Measurements from ENCODE around the gene VPS13D. TPM values are rescaled to one million over a fixed set of nuclear protein-coding genes. Genes with fewer than 3 reads are reported as not detected.

VPS13D gene
- total RNA-seq, 1 experiment from 2014 or later, result 20.2 TPM

DNA sequence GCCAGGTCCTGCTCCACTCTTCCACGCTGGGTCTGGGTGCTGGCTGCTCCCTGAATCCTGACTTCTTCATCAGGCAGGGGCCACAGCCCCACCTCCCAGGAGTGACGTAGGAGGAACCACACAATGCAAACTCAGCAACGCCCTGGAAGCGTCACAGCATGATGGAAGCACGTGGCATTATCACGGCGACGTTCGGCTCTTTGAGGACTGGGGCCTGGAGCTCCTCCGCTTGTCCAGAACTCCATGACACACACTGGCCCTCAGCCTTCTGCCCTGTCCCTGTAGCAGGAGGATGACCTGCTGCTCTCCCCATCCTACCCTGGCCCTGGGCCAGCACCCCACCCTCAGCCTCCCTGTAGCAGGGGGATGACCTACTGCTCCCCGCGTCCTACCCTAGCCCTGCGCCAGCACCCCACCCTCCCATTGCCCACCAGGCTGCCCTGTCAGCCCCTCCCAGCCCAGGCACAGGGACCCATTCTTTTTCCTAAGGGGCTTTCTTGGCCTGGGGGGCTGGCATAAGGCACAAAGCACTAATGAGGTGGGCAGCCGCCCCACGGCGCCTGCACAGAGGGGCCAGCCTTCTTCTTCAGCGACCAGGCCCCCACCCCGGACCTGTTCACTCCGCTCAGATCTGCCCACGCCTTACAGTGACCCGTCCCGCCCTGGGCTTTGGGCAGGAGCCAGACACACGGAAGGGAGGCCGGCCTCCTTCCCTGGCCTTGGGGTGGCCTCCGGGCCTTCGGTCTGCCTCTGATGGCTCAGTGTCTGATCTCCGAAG lies 322.5 kb downstream of the VPS13D start:
- H3T11ph ChIP-seq (ENCODE audit: low read length), result no peak overlapping the region
- H2BK5ac ChIP-seq (ENCODE audit: insufficient read length, low read length), result no peak overlapping the region
- H4K91ac ChIP-seq (ENCODE audit: insufficient read length, low read depth, low read length), result no peak overlapping the region
- Mint-ChIP-seq H3K4me3 (no peak overlapping the region), H3K36me3 (ENCODE audit: insufficient read depth in 1 of 3, low read depth in 3 of 3) (peaks cover under 1 to 13% (median 3%) of the 10 kb centered on the region in 3 experiments; a peak in 6 of 7 replicates), H3K4me1 (peaks cover 19 to 34% of the 10 kb centered on the region in 2 experiments), H3K27me3 (ENCODE audit: low read depth) (no peaks in the 10 kb centered on the region; the same call in none of the 2 replicates), H3K27ac (no peak overlapping the region; a peak in 1 of 7 replicates), H3K9me3 (peaks cover 8 to 9% of the 10 kb centered on the region in 2 experiments)
- no peak overlapping the region for H3K23ac ChIP-seq (ENCODE audit: insufficient read length, low read depth, low read length)
- no peaks in the 10 kb centered on the region for H3K27me3 ChIP-seq (ENCODE audit: insufficient read depth, low read length)
- no peak for DNase-seq
- no peaks in the 10 kb centered on the region for H4K20me1 ChIP-seq (ENCODE audit: control insufficient read depth, insufficient read depth, insufficient read length)
- no peak overlapping the region for H3K4ac ChIP-seq (ENCODE audit: low read depth, low read length)
- H2AK5ac ChIP-seq (ENCODE audit: insufficient read length, low read length), result no peak overlapping the region
- H3K4me2 ChIP-seq (ENCODE audit: insufficient read depth, insufficient read length, low read length), result no peak overlapping the region
- no peaks in the 10 kb centered on the region for H3K79me2 ChIP-seq (ENCODE audit: insufficient read depth, low read length)
- H2AFZ ChIP-seq (ENCODE audit: low read length), result no peak overlapping the region
- H3K27ac ChIP-seq (ENCODE audit: insufficient read length, low read depth, low read length), result no peak overlapping the region
- H4K8ac ChIP-seq (replicated peaks; ENCODE audit: insufficient read length, low read depth, low read length), result no peak overlapping the region
- no peak overlapping the region for H2BK15ac ChIP-seq (ENCODE audit: low read depth, low read length)
- no peaks in the 10 kb centered on the region for H3K79me1 ChIP-seq (ENCODE audit: insufficient read depth, low read depth, low read length, poor library complexity, severe bottlenecking)
- H2BK12ac ChIP-seq (ENCODE audit: insufficient read length, low read depth, low read length), result no peak overlapping the region
- H3K18ac ChIP-seq (ENCODE audit: insufficient read length, low read depth, low read length), result no peak overlapping the region
- no peak overlapping the region for H3K14ac ChIP-seq (ENCODE audit: insufficient read depth, low read length)
- no peak overlapping the region for H3K56ac ChIP-seq (ENCODE audit: insufficient read length, low read depth, low read length)
- TF ChIP-seq, protein P1, sequence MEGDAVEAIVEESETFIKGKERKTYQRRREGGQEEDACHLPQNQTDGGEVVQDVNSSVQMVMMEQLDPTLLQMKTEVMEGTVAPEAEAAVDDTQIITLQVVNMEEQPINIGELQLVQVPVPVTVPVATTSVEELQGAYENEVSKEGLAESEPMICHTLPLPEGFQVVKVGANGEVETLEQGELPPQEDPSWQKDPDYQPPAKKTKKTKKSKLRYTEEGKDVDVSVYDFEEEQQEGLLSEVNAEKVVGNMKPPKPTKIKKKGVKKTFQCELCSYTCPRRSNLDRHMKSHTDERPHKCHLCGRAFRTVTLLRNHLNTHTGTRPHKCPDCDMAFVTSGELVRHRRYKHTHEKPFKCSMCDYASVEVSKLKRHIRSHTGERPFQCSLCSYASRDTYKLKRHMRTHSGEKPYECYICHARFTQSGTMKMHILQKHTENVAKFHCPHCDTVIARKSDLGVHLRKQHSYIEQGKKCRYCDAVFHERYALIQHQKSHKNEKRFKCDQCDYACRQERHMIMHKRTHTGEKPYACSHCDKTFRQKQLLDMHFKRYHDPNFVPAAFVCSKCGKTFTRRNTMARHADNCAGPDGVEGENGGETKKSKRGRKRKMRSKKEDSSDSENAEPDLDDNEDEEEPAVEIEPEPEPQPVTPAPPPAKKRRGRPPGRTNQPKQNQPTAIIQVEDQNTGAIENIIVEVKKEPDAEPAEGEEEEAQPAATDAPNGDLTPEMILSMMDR (conservative IDR thresholded peaks at IDR 0.05), result no peak
- H2BK120ac ChIP-seq (ENCODE audit: low read depth, low read length, poor library complexity, severe bottlenecking), result no peak overlapping the region
- no CpG with 5 or more reads among the region's 27 CpGs for WGBS (ENCODE audit: extremely low coverage, insufficient read length, low lambda C conversion rate)
- H3K9ac ChIP-seq (ENCODE audit: extremely low read depth, insufficient read length, low read length), result no peak overlapping the region
- no peak overlapping the region for H2BK20ac ChIP-seq (ENCODE audit: low read depth, low read length, poor library complexity, severe bottlenecking)
- H3K9me3 ChIP-seq (ENCODE audit: control insufficient read depth, low read depth, low read length), result no peaks in the 10 kb centered on the region
- no peaks in the 10 kb centered on the region for H3K23me2 ChIP-seq (ENCODE audit: insufficient read length, low read depth, low read length, poor library complexity, severe bottlenecking)
- H4K5ac ChIP-seq (ENCODE audit: insufficient read length, low read depth, low read length), result no peak overlapping the region
- H3K4me1 ChIP-seq (ENCODE audit: insufficient read depth, low read length), result no peaks in the 10 kb centered on the region

All from H9 (cell line).